ENCODE results near the gene DCP1B. TPM values are rescaled to one million over a fixed set of nuclear protein-coding genes. Genes with fewer than 3 reads are reported as not detected.

The DCP1B gene
- total and polyA plus RNA-seq, 2 experiments from 2014 or later: 13.4 to 20.9 TPM

- H2AFZ ChIP-seq: no peak overlapping the region
- H3K4me1 ChIP-seq (ENCODE audit: insufficient read depth): peaks cover under 1% of the 10 kb centered on the region
- H3K9me3 ChIP-seq (ENCODE audit: low read depth): no peaks in the 10 kb centered on the region
- DNase-seq (ENCODE audit: low spot score): no peak
- H4K20me1 ChIP-seq (ENCODE audit: insufficient read depth, poor library complexity, severe bottlenecking): no peaks in the 10 kb centered on the region
- no peak overlapping the region for H3K4me2 ChIP-seq
- H3K27ac ChIP-seq: no peak overlapping the region
- H3K4me3 ChIP-seq: no peak overlapping the region
- no peaks in the 10 kb centered on the region for H3K36me3 ChIP-seq (replicated peaks; ENCODE audit: insufficient read depth, low read depth)
- 65% methylated on average over 4 of the region's 4 CpGs for WGBS (ENCODE audit: low lambda C conversion rate, missing lambda C conversion rate)
- H3K9me2 ChIP-seq (replicated peaks; ENCODE audit: insufficient read depth): no peaks in the 10 kb centered on the region
- TF ChIP-seq EZH2 (IDR thresholded peaks at IDR 0.05; ENCODE audit: borderline replicate concordance): no peak
- TF ChIP-seq, protein P1, sequence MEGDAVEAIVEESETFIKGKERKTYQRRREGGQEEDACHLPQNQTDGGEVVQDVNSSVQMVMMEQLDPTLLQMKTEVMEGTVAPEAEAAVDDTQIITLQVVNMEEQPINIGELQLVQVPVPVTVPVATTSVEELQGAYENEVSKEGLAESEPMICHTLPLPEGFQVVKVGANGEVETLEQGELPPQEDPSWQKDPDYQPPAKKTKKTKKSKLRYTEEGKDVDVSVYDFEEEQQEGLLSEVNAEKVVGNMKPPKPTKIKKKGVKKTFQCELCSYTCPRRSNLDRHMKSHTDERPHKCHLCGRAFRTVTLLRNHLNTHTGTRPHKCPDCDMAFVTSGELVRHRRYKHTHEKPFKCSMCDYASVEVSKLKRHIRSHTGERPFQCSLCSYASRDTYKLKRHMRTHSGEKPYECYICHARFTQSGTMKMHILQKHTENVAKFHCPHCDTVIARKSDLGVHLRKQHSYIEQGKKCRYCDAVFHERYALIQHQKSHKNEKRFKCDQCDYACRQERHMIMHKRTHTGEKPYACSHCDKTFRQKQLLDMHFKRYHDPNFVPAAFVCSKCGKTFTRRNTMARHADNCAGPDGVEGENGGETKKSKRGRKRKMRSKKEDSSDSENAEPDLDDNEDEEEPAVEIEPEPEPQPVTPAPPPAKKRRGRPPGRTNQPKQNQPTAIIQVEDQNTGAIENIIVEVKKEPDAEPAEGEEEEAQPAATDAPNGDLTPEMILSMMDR (IDR thresholded peaks at IDR 0.05; ENCODE audit: poor library complexity): no peak
- no peak for TF ChIP-seq EZH2phosphoT487 (IDR thresholded peaks at IDR 0.05; ENCODE audit: low read depth, severe bottlenecking, unreplicated experiment)
- no peaks in the 10 kb centered on the region for H3K27me3 ChIP-seq
- H3K79me2 ChIP-seq: peaks cover 4% of the 10 kb centered on the region
These were observed 37.6 kb downstream of the DCP1B start for GRCh38 chr12:1966561-1967226.

DNA sequence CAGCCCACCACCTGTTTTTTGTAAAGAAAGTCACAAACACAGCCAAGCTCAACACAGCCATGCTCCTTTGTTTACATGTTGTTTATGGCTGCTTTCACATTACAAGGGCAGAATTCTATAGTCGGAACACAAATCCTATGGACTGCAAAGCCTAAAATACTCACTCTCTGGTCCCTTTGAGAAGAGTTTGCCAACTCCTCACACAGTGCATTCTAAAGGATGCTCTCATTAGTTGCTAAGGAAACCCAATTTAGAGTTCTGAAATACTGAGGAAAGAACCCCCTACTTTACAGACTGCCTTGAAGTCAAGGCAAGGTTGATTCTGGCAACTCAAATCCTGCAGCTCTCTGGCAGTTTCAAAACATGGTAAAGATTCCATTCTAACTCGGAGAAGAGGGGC, 38.3 kb downstream of the DCP1B start:
- Histone ChIP-seq H3K4me2 (no peak overlapping the region), H2AFZ (no peak overlapping the region), H3K27ac (no peak overlapping the region), H3K27me3 (no peaks in the 10 kb centered on the region), H3K9me2 (replicated peaks; ENCODE audit: insufficient read depth) (no peaks in the 10 kb centered on the region), H3K4me1 (ENCODE audit: insufficient read depth) (no peaks in the 10 kb centered on the region), H4K20me1 (ENCODE audit: insufficient read depth, poor library complexity, severe bottlenecking) (no peaks in the 10 kb centered on the region), H3K4me3 (no peak overlapping the region), H3K9me3 (ENCODE audit: low read depth) (no peaks in the 10 kb centered on the region), H3K79me2 (peaks cover 4% of the 10 kb centered on the region), H3K36me3 (replicated peaks; ENCODE audit: insufficient read depth, low read depth) (no peaks in the 10 kb centered on the region)
- TF ChIP-seq, protein P1 (IDR thresholded peaks at IDR 0.05; ENCODE audit: poor library complexity): no peak
- TF ChIP-seq EZH2phosphoT487 (IDR thresholded peaks at IDR 0.05; ENCODE audit: low read depth, severe bottlenecking, unreplicated experiment) (no peak), EZH2 (IDR thresholded peaks at IDR 0.05; ENCODE audit: borderline replicate concordance) (no peak)
- 60% methylated on average over 2 of the region's 2 CpGs for WGBS (ENCODE audit: low lambda C conversion rate, missing lambda C conversion rate)
- DNase-seq (ENCODE audit: low spot score): no peak

DNA sequence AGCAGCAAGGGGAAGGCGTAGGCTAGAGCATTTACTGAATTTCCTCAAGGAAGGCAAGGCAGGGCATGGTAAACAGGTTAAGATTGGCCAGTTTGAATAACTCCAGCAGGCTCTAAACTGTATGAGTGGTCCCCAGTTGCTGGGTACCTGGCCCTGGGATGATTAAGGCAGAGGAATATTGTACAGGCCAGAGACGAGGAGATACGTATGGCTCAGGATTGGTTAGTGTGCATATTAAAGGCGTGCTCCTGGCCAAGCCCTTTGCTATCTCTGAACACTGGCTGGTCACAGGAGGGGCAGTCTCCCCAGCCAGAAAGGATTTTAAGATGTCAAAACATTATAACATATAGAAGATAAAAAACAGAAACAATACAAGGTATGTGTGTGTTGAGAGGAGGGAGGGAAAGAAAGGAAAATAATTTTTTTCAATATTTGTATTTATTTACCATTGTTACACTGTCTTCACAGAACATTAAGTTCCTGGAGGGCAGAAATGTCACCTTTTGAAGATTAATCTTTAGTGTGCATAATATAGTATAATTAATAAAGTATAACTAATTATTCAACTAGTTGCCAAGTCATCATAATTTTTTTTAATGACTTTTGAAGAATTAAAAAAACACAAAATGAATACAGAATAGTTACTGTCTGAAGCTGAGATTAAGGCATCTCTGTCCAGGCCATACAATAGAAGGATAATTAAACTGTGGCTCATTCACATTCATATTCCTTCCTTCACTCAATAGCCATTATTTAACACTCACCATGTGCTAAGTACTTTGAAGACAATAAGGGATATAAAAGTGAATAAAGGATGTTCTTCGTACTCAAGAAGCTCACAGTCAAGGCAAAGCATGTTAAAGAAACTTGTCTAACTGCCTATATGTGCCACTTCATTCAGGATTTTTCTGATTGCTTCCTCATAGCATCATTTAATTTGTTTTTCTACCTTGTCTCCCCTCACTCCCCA, 41.9 kb downstream of the DCP1B start:
- Histone ChIP-seq H3K9me2 (replicated peaks; ENCODE audit: insufficient read depth) (no peaks in the 10 kb centered on the region), H3K27me3 (no peaks in the 10 kb centered on the region), H3K4me1 (ENCODE audit: insufficient read depth) (no peaks in the 10 kb centered on the region), H4K20me1 (ENCODE audit: insufficient read depth, poor library complexity, severe bottlenecking) (no peaks in the 10 kb centered on the region), H3K9me3 (ENCODE audit: low read depth) (no peaks in the 10 kb centered on the region), H3K4me3 (no peak overlapping the region), H3K36me3 (replicated peaks; ENCODE audit: insufficient read depth, low read depth) (no peaks in the 10 kb centered on the region), H3K27ac (no peak overlapping the region), H2AFZ (no peak overlapping the region), H3K4me2 (no peak overlapping the region), H3K79me2 (no peaks in the 10 kb centered on the region)
- TF ChIP-seq, protein P1 (IDR thresholded peaks at IDR 0.05; ENCODE audit: poor library complexity): no peak
- TF ChIP-seq EZH2phosphoT487 (IDR thresholded peaks at IDR 0.05; ENCODE audit: low read depth, severe bottlenecking, unreplicated experiment): no peak
- no peak for TF ChIP-seq EZH2 (IDR thresholded peaks at IDR 0.05; ENCODE audit: borderline replicate concordance)
- no peak for DNase-seq (ENCODE audit: low spot score)
- WGBS (ENCODE audit: low lambda C conversion rate, missing lambda C conversion rate): 93% methylated on average over 5 of the region's 5 CpGs

Data from hepatocyte (in vitro differentiated cells).